HG03097 (cell line): ENCODE measurements around the gene SCARB1.
"Not testable (repeated sequence)": the region's sequence is repeated elsewhere in the genome, so short reads cannot be mapped to it uniquely, and the experiment has no call there.

Source experiments
- ATAC-seq: cut with Tn5 transposase; IDR thresholded peaks from one replicate; pipeline ENCODE4 v1.9.1; 2021; ENCODE audit not compliant: unreplicated experiment, low FRiP score

The SCARB1 gene

DNA sequence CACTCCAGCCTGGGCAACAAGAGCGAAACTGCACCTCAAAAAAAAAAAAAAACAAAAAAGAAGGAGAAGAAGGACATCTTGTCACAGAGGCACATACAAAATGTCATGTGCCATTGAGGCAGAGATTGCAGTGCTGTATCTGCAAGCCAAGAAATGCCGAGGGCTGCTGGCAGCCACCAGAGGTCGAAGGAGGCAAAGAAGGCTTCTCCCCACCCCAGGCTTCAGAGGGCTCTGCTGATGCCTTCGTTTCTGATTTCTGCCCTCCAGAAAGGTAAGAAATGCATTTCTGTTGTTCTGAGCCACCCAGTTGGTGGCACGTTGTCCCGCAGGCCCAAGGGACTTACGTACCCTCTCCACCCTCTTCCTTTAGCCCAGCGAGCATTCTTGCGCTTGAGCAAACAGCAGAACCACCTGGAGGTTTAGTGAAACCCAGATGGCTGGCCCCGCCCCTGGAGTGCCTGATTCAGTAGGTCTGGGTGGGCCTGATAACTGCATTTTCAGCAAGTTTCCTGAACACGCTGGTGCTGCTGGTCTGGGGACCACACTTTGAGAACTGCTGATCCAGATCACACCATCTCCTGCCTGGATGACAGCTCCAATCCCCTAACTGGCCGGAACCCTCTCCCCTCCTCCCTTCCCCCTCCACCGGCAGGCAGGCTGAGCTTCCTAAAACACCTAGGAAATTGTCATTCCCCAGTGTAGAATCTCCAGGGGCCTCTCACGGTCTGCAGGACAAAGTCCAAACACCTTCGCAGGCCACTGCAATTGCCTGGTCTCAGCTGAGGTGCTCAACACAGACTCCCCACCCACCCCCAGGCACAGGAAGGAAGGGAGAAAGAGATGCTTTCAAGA, 21.1 kb upstream of the SCARB1 start:
- ATAC-seq: peak; percentile 79

DNA sequence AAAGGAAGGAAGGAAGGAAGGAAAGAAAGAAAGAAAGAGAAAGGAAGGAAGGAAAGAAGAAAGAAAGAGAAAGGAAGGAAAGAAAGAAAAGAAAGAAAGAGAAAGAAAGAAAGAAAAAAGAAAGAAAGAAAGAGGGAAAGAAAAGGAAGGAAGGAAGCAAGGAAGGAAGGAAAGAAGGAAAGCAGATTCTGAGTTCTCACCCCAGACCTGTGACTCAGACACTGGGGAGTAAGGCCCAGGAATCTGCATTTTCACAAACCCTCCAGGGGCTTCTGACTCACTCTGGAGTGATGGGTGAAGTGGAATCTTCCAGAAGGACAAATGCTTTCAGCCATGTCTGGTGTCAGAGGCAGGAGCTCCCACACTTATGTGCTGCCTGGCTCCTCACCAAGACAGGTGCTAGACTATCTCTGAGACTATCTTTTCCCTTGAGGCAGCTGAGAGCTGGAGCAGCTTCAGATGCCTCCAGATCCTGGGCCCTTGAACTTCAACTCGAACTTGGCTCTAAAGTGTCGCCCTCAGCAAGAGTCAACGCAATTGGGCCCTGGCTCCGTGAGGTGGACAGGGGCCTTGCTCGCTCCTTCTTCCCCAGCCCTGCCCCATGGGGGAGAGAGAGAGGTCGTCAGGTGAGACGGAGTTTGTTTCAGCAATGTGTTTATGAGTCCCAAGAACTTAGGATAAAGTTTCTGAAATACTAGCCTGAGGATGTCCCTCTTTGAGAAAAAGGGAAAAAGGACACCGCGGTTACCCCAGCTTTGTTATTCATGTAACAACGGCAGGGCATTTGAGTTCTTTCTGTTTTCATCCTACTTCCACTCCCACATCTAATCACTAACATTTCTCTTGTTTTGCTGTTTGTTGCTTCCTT, 19.8 kb upstream of the SCARB1 start:
- ATAC-seq: no peak

DNA sequence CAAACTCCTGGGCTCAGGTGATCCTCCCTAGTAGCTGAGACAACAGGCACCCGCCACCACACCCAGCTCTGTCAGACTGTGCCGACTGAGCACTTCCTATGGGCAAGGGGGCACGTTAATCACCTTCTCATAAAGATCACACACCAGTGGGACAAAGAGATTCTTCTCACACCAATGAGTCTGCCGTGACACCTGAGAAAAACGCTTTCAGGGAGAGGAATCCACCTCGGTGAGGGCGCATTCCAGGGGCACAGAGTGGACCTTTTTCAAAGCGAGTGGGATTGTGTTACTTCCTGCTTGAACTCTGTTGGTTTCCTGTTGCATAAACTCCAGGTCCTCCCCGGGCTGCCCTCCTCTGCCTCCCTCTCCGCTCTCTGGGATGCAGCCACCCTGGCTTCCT, 17.5 kb upstream of the SCARB1 start:
- ATAC-seq: no peak

DNA sequence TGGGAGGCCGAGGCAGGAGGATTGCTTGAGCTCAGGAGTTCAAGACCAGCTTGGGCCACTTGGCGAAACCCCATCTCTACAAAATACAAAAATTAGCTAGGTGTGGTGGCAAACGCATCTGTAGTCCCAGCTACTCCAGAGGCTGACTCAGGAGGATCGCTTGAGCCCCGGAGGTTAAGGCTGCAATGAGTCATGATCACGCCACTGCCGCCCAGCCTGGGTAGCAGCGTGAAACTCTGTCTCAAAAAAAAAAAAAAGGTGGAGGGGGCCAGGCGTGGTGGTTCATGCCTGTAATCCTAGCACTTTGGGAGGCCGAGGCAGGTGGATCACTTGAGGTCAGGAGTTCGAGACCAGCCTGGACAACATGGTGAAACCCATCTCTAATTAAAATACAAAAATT, 16.7 kb upstream of the SCARB1 start:
- ATAC-seq: not testable (repeated sequence)

DNA sequence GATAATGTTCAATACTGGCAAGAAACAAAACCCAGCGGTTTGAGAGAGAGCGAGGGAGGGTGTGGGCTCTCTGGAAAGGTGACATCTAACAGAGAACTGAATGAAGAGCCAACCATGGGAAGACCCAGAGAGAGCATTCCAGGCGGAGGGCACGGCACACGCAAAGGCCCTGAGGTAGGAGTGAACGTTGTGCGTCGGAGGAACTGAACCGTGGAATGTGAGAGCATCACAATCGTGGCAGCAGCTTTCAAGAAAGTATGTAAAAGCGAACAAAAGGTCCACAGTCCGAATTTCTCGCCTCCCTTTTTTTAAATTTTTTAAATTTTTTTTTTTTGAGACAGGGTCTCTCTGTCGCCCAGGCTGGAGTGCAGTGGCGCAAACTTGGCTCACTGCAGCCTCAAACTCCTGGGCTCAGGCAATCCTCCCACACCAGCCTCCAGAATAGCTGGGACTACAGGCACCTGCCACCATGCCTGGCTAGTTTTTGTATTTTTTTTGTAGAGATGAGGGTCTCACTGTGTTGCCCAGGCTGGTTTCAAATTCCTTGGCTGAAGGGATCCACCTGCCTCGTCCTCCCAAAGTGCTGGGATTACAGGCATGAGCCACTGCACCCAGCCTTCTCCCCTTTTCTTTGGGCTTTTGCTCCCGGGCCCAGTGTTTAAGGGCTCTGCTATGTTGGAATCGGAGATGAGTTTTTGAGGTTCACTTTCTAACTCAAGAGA, 15.3 kb upstream of the SCARB1 start:
- ATAC-seq: no peak

DNA sequence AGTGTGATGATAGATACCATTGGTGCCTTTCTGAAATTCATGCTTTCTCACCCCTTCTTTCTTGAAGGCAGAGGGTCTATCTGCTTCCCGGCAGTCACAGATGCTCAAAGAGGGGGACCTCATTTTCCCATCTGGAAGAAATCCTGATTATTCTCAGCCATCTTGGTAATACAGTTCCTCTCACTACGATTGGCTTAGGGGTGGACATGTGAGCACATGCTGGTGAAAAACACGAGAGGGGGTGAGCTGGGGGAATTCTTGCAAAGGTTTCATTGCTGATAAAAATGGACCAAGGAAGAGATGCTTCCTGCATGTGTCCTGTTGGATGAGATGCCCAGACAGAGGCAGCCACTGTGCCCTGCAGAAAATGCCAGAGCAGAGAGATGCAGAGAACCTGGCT, 13.8 kb upstream of the SCARB1 start:
- ATAC-seq: no peak

DNA sequence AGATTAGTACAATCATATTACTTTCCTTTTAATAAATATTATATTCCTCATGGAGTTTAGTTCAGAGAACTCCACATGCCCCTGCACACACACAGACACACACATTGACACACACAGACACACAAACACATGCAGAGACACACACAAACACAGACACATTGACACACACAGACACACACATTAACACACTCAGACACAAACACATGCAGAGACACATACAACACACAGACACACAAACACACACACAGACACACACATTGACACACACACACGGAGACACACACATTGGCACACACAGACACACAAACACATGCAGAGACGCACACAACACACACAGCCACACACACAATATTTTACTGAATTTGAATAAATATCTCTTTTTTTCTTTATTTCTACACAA, 12.5 kb upstream of the SCARB1 start:
- ATAC-seq: no peak

DNA sequence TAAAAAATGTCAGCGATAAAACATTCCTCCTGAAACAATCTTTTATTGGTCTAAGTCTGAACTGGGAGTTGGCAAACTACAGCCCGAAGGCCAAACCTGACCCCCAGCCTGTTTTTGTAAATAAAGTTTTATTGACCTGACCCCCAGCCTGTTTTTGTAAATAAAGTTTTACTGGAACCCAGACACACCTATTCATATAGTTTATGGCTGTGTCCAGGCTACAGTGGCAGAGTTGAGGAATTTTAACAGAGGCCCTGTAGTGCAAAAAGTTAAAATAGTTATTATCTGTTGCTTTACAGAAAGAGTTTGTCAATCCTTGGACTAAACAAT, 12.1 kb upstream of the SCARB1 start:
- no peak for ATAC-seq

DNA sequence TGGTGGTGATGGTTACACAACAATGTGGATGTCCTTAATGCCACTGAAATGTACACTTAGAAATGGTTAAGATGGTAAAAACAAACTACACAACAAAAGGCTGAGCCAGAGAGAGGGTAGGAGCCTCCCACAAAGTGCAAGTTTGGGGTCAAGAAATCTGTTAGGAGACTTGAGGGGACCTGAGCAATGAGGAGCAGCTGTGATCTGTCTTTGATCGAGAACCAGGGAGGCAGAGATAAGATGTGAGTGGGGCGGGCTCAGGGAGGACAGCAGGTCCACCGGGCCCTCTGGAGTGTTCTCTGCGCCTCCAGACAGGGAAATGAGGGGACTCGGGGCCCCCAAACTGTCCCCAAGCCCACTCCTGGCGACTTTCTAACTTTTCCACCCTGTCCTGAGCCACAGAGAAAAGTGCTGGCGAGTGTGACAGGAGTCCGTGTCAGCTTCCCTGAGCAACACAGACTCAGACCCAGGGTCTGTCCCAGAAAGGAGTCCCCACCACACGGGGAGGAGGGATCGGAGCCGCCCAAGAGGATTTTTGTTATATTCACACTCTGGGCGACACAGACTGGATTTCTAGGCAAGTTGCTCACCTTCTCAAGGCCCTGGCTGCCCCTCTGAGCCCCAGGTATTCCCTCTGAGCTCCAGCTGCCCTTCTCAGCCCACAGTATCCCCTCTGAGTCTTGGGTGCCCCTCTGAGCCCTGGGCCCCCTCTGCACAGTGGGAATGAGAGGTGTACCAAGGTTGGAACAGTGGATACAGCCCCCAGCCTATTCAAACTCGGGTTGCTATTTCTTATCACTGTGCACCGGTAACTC, 11.5 kb upstream of the SCARB1 start:
- ATAC-seq: no peak

DNA sequence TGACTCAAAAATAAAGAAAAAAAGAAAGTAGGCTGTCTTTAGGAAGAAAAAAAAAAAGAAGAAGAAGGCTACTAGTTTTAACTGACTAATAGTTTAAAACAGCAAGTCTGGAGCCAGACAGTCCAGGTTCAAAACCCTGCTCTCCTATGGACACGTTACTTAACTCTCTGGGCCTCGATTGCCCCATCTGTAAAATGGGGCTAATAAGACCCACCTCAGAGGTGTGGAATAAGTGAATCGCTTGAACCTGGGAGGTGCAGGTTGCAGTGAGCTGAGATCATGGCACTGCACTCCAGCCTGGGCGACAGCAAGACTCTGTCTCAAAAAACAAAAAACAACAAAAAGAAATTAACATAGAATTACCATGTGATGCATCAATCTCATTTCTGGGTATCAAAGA, 10.5 kb upstream of the SCARB1 start:
- ATAC-seq: no peak

DNA sequence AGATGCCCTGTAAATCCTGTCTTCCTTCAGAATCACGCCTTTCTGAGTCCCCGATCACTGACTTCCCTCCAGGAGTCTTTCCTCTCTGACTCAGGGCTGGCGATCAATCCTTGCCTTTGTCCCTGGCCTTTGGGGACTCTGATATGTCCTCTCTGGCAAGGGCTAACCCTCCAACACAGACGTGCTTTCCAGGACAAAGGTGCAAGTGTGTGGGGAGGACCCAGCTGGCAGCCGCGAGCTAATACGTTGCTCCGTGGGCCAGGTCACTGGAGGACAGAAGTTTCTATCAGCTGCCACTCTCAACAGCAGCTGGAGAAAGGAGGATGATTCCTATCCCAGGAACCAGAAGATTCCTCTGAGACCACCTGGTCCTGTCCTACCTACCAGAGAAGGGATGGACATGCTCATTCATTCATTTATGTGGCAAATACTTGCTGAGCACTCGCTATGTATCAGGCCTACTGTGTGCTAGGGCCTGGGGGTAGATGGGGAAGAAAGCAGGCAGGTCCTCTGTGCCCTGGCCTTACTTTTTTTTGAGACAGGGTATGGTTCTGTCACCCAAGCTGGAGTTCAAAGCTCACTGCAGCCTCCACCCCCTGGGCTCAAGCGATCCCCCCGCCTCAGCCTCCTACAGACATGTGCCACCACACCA, 8.5 kb upstream of the SCARB1 start:
- no peak for ATAC-seq

DNA sequence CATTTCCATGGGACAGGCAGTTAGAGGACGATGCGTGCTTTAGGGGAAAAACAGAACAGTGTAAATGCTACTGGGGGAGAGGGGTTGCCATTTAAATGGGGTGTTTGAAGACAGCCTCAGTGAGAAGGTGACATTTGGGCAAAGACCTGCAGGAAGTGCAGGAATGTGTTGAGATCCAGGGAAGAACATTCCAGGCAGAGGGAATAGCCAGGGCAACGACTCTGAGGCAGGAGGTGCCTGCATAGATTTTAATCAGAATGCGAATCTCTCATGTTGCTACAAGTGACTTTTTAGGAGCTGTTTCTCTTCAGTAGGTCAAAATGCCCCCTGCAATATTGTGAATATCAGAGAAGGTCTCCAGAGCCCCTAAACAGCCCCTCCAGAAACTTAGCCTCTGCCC, 7.6 kb upstream of the SCARB1 start:
- ATAC-seq: no peak

DNA sequence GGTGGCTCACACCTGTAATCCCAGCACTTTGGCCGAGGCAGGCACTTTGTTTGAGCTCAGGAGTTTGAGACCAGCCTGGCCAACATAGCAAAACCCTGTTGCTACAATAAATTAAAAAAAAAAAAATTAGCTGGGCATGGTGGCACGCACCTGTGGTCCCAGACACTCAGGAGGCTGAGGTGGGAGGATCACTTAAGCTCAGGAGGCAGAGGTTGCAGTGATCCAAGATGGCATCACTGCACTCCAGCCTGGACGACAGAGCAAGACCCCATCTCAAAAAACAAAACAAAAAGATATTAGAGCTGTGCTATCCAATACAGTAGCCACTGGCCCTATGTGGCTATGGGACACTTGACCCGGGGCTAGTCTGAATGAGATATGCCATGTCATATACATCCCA, 6.9 kb upstream of the SCARB1 start:
- ATAC-seq: no peak

DNA sequence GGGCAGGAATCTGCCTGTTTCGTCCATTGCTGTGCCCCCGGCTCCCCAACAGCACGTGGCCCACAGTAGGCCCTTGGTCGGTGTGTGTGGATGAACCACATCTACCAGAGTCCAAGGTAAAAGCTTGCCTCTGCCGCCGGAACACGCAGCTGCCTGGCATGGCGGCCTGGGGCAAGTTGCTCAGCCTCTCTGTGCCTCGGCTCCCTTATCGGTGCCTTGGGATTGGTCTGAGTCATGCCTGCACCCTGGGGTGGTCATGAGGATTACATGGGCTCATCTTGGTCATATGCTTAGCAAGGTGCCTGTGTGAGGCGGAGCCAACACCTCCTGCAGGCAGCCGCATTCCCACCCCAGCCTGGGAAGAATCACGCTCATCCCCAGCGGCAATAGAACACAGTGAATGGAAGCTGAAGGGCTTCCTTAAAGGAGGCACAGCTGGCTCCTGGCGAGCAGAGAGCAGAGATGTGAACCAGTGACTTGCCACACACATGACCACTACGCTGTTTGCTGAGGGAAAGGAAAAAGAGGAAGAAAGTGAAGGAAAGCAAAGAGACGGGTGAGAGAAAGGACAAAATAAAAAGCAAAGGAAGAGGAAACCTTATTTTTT, 5.5 kb upstream of the SCARB1 start:
- ATAC-seq: no peak

DNA sequence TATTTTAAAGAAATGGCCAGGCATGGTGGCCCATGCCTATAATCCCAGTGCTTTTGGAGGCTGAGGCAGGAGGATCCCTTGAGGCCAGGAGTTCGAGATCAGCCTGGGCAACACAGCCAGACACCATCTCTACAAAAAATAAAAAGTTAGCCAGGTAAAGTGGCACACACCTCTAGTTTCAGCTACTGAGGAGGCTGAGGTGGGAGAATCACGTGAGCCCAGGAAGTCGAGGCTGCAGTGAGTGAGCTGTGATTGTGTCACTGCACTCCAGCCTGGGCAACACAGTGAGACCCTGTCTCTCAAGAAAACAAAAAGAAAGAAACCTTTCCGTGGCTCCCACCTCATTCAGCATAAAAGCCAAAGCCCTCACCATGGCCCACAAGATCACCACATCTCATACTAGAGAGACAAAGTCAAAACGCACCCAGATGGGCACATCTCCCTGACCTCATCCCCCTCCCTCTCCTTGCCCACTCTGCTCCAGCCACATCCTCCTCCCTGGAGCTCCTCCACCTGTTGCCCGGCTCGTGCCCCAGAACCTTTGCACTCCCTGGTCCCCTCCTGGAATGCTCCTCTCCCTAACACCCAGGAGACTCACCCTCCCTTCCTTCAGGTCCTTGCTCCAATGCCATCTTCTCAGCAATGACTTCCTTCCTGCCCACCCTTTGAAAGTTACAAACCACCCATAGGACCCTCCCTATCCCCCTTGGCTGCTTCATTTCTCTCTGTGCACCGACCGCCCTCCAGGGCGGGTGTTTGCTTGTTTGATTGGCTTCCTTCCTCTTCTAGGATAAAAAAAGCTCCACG, 4.8 kb upstream of the SCARB1 start:
- ATAC-seq: no peak

DNA sequence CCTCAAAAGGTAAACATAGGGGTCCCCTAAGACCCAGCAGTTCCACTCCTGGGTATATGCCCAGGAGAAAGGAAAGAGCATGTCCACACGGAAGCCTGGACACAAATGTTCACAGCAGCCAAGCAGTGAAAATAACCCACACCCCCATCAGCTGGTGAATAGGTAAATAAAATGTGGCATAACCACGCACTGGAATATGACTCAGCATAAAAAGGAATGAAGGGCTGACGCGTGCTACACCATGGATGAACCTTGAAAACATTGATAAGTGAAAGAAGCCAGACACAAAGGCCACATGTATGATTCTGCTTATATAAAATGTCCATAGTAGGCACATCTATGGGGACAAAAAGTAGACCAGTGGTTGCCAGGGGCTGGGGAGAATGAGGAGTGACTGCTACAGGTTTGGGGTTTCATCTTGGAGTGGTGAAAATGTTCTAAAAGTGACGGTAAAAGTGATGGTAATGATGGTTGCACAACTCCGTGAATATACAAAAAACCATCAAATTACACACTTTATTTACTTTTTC, 3.8 kb upstream of the SCARB1 start:
- no peak for ATAC-seq

DNA sequence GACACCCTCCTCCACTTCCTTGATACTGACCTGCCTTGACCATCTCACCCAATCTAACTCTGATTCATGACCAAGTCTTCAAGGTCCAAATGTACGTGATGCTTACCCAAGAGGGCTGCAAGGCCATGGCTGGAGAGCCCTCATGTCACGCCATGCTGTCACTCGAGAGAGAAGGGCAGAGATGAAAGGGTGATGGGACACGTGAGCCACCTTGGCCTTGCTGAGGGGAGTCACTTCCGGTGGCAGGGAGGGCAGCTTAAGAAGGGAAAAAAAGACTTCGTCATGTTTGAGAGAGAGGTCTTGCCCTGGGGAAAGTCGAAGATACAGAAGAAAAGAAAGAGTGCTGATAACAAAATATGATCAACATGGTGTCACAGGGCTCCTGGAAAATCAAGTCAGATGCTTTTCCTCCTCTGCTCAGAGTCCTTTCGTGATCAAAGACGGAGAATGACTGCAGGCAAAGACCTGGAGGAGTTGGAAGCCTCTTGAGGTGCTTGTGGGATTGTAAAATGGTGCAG, 3.3 kb upstream of the SCARB1 start:
- no peak for ATAC-seq

DNA sequence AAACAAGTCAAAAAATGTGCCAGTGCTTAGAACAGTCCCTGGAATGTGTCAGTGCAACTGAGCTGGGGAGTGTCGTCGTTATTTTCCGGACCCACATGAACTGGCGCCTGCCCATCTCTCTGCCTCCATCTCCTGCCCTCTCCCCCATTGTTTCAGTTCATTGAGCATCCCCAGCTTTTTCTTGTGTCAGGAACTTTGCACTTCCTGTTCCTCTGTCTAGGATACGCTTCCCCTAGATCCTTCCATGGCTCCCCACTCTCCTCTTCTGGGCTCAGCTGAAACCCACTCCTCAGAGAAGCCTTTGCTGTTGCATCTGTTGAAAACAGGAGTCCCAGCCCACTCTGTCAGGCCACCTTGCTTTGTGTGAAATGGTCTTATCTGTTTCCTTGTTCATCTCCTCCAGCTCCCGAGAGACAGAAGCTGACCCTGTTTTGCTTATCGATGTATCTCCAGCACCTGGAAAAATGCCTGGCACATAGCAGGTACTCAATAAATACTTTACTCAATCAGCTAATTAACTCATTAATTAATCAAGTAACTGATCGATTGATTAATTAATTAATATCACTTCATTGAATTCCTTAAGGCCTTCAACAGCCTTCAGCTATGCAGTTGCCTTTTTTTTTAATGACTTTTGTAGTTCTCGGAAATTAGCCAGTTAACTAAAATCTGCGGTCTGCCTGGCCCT, 2.7 kb upstream of the SCARB1 start:
- no peak for ATAC-seq
